HG03558 (cell line): ENCODE data around the gene CCNJL.

Source experiments
- ATAC-seq: cut with Tn5 transposase; IDR thresholded peaks from one replicate; pipeline ENCODE4 v1.9.1; 2021; ENCODE audit warnings: moderate number of reproducible peaks; ENCODE audit not compliant: unreplicated experiment; ENCODE audit errors: extremely low read depth

The CCNJL gene

GRCh38 chr5:160233215-160233614 lies 79.1 kb downstream of the CCNJL start:
- ATAC-seq = no peak

GRCh38 chr5:160231783-160232342 lies 80.5 kb downstream of the CCNJL start:
- no peak for ATAC-seq

- ATAC-seq = no peak
Observed at GRCh38 chr5:160230686-160231527, 81.5 kb downstream of the CCNJL start.

- no peak for ATAC-seq
Observed at GRCh38 chr5:160229190-160229742, 83.1 kb downstream of the CCNJL start, which contains the start of gene FABP6. Gene FABP6 (plus strand): TSS chr5:160229506. CDS start chr5:160229558, 52 bp downstream.

GRCh38 chr5:160227012-160227411 lies 85.4 kb downstream of the CCNJL start:
- no peak for ATAC-seq

GRCh38 chr5:160221082-160221481 lies 91.3 kb downstream of the CCNJL start:
- ATAC-seq = no peak

- no peak for ATAC-seq
Observed at GRCh38 chr5:160219356-160219755, 93.0 kb downstream of the CCNJL start.

- ATAC-seq = no peak
Observed at GRCh38 chr5:160213537-160213936, 98.8 kb downstream of the CCNJL start.

GRCh38 chr5:160211352-160211751 lies 101.0 kb downstream of the CCNJL start:
- ATAC-seq = no peak

- no peak for ATAC-seq
Observed at GRCh38 chr5:160210606-160211005, 101.8 kb downstream of the CCNJL start.

- no peak for ATAC-seq
Observed at GRCh38 chr5:160209917-160210316, 102.4 kb downstream of the CCNJL start.

GRCh38 chr5:160207061-160207460 lies 105.3 kb downstream of the CCNJL start:
- ATAC-seq = no peak
